ENCODE results near the gene RASSF8.

RASSF8 gene

GRCh38 chr12:26027401-26027800 is 68.9 kb downstream of the RASSF8 start:
- in situ Hi-C loops (cut with MboI; ENCODE audit: low pct_unique_long_range_greater_than_20kb, low sequenced_read_pairs, unreplicated experiment) = loop anchor here (10.0 kb wide), 1 partner anchor 593 kb away; no protein-coding TSS in a partner anchor

DNA sequence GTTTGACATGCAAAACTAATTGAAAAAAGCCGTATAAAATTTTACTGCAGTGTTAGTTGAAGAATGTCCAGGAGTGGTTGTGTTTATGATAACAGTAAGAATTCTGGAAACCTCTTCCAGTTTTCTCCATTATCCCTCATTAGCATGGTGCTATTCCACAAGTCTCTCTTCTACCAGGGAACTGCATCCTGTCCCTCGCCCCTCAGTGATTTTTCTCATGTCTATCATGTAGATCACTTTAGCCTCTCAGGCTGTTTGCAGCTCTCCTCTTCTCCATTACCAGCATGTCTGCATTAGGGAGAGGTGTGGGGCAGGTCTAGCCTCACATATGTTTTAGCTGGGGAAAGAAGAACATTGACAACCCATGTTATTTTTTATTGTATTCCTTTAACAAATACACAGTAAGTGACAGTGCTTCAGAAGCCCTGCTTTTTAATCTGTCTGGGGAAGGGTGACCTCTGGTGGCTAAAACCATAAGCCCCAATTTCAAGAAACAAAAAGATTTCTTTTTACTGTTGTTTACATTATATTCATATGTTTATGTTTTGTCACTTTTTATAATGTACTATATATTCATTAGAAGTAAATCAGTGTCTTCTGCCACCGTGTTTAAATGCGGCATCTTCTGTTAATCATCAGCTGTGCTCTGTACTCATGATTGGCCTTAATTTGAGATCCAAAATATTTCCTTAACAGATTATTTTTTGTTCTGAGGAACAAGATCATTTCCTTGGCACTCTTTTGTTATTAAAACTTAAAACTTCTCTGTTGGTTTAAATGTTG is 70.7 kb downstream of the RASSF8 start:
- in situ Hi-C loops (cut with MboI; ENCODE audit: low pct_unique_long_range_greater_than_20kb, low sequenced_read_pairs, unreplicated experiment) = loop anchor here (10.0 kb wide), 1 partner anchor 594 kb away; no protein-coding TSS in a partner anchor
- peak; percentile 38 for DNase-seq (ENCODE audit: low spot score)
- TF ChIP-seq CTCF (IDR thresholded peaks at IDR 0.05; ENCODE audit: extremely low read depth, insufficient read depth, missing control alignments) = peak; percentile 62

More at GRCh38 chr12:26027401-26027800, 68.9 kb downstream of the RASSF8 start:
- no peak for TF ChIP-seq CTCF (IDR thresholded peaks at IDR 0.05; ENCODE audit: extremely low read depth, insufficient read depth, missing control alignments)
- no peak for DNase-seq (ENCODE audit: low spot score)

GRCh38 chr12:26029736-26030022 is 71.2 kb downstream of the RASSF8 start:
- no peak for DNase-seq (ENCODE audit: low spot score)
- in situ Hi-C loops (cut with MboI; ENCODE audit: low pct_unique_long_range_greater_than_20kb, low sequenced_read_pairs, unreplicated experiment) = loop anchor here (10.0 kb wide), 1 partner anchor 595 kb away; no protein-coding TSS in a partner anchor
- no peak for TF ChIP-seq CTCF (IDR thresholded peaks at IDR 0.05; ENCODE audit: extremely low read depth, insufficient read depth, missing control alignments)

DNA sequence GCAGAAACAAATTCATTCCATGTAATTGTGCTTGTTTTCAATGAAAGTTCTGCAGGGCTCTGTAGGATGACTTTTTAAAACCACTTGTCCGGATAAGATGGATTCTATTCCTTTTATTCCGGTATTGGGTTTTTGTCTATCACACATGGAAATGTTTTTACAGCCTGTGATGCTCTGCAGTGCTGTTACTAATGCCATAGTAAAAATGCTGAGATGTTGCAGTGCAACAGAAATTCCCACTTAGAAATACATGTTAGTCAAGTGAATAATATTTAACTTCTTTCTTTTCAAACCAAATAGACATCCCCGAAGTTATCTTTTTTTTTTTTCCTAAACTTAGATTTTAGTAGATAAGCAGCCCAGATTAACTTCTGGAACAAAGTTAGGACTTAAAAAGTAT is 71.9 kb downstream of the RASSF8 start:
- no peak for DNase-seq (ENCODE audit: low spot score)
- no peak for TF ChIP-seq CTCF (IDR thresholded peaks at IDR 0.05; ENCODE audit: extremely low read depth, insufficient read depth, missing control alignments)
- in situ Hi-C loops (cut with MboI; ENCODE audit: low pct_unique_long_range_greater_than_20kb, low sequenced_read_pairs, unreplicated experiment) = no loop called here

DNA sequence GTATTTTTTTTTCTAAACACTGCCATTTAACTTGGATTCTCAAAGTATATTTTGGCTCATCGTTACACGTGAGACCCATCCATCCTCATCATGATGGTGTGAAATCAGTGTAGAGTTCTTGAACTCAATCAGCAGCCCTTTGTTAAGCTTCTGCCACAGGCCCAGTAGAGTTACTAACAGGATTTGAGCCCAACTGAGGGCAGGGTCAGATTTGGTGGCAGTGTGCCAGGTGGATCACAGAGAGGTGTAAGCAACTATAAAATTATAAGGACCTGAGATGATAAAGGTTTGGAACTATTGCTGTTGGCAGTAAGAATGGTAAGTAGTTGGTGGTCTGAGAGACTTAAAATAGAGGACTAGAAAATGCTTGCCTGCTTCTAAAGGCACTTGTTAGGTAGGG is 72.8 kb downstream of the RASSF8 start:
- in situ Hi-C loops (cut with MboI; ENCODE audit: low pct_unique_long_range_greater_than_20kb, low sequenced_read_pairs, unreplicated experiment) = no loop called here

GRCh38 chr12:26031827-26032226 is 73.3 kb downstream of the RASSF8 start:
- TF ChIP-seq CTCF (IDR thresholded peaks at IDR 0.05; ENCODE audit: extremely low read depth, insufficient read depth, missing control alignments) = no peak
- no peak for DNase-seq (ENCODE audit: low spot score)
- in situ Hi-C loops (cut with MboI; ENCODE audit: low pct_unique_long_range_greater_than_20kb, low sequenced_read_pairs, unreplicated experiment) = no loop called here

More for the DNA sequence above, 72.8 kb downstream of the RASSF8 start:
- DNase-seq (ENCODE audit: low spot score) = no peak
- TF ChIP-seq CTCF (IDR thresholded peaks at IDR 0.05; ENCODE audit: extremely low read depth, insufficient read depth, missing control alignments) = no peak

Data from GM13977 (cell line).